K562 (cell line): ENCODE measurements around the gene GRIA2. TPM values are rescaled to one million over a fixed set of nuclear protein-coding genes. Genes with fewer than 3 reads are reported as not detected.

Source experiments
- ATAC-seq: fragments of 200-7000 bp; cut with Tn5 transposase; 3 replicates; pipeline ENCODE4 v1.9.1; 2020; ENCODE audit warnings: moderate library complexity
- BruUV-seq: library from RNA; stranded (reverse); fragments of 400-500 nt; replicated peaks from 2 replicates; lab custom pipeline; 2021; lab: Mats Ljungman, UMichigan
- CTCF ChIA-PET: fragments of 300-600 bp; formaldehyde crosslinking; extraction: SDS; loops from one replicate; lab custom pipeline; 2021; ENCODE audit warnings: low intra/inter-chr PET ratio; lab: Yijun Ruan, JAX
- POLR2A ChIA-PET: fragments of 300-600, 350-650 bp; sonication (Branson Sonifier 250); formaldehyde crosslinking; extraction: SDS; loops from one replicate; lab custom pipeline; 2021; ENCODE audit warnings: antibody characterized with exemption, inconsistent platforms; lab: Yijun Ruan, JAX
- DNase-seq, 4 experiments: peaks; one replicate each; pipeline versions ENCODE4 v3.0.0 to v3.0.0-alpha.2; 2011 to 2018; ENCODE audit warnings: low spot score in 3 of 4, mixed read lengths in 3 of 4; ENCODE audit errors: extremely low read depth in 1 of 4
- FAIRE-seq: peaks from 2 replicates; lab custom pipeline; 2011; peaks lifted over from hg19 to GRCh38; lab: Jason Lieb, UNC
- H2AFZ ChIP-seq: 2 replicates; pipeline ENCODE4 v1.6.0; 2011; ENCODE audit warnings: low read depth, low read length, control low read depth, inconsistent platforms
- H3K27ac ChIP-seq: fragments of 200-600 bp; 3 replicates; pipeline ENCODE4 v1.8.0; 2011; ENCODE audit warnings: low read depth, mild to moderate bottlenecking, control low read depth, inconsistent platforms, low read length, moderate library complexity, mixed read lengths; ENCODE audit errors: extremely low read depth
- H3K27me3 ChIP-seq, 2 experiments: fragments of 300-600 bp in 1 of 2; 2 replicates in 1 of 2; 3 replicates in 1 of 2; pipeline versions ENCODE4 v1.6.0 to v1.8.0; 2011; ENCODE audit warnings: inconsistent platforms in 2 of 2, low read length in 2 of 2, mild to moderate bottlenecking in 1 of 2, mixed read lengths in 1 of 2, moderate library complexity in 1 of 2; ENCODE audit not compliant: control insufficient read depth in 2 of 2, insufficient read depth in 2 of 2
- H3K36me3 ChIP-seq: fragments of 300-600 bp; 3 replicates; pipeline ENCODE4 v1.8.0; 2011; ENCODE audit warnings: mild to moderate bottlenecking, low read length, inconsistent platforms; ENCODE audit not compliant: control insufficient read depth, insufficient read depth
- H3K4me1 ChIP-seq, 2 experiments: fragments of 200-600 bp in 1 of 2; replicated peaks in 1 of 2; 2 replicates in 1 of 2; 3 replicates in 1 of 2; pipeline versions ENCODE4 v1.5.1 to v1.8.0; 2011; ENCODE audit warnings: inconsistent platforms in 2 of 2, low read length in 2 of 2, mild to moderate bottlenecking in 1 of 2, mixed read lengths in 1 of 2, moderate library complexity in 1 of 2; ENCODE audit not compliant: control insufficient read depth in 2 of 2, insufficient read depth in 2 of 2
- H3K4me2 ChIP-seq: 2 replicates; pipeline ENCODE4 v1.6.1; 2011; ENCODE audit warnings: low read length, control low read depth, inconsistent platforms, mixed read lengths; ENCODE audit not compliant: insufficient read depth
- H3K4me3 ChIP-seq: fragments of 200-600 bp; sonication (generic), shearing (Covaris generic); 2 replicates; pipeline ENCODE4 v1.5.1; 2016; ENCODE audit warnings: control low read depth, inconsistent platforms
- H3K79me2 ChIP-seq: fragments of 200-600 bp; 3 replicates; pipeline ENCODE4 v1.8.0; 2011; ENCODE audit warnings: low read length, inconsistent platforms; ENCODE audit not compliant: control insufficient read depth, insufficient read depth
- H3K9ac ChIP-seq, 2 experiments: 2 replicates each; pipeline versions ENCODE4 v1.6.0 to v1.6.1; 2011; ENCODE audit warnings: low read depth in 2 of 2, low read length in 2 of 2, control low read depth in 1 of 2, inconsistent platforms in 1 of 2, mild to moderate bottlenecking in 1 of 2, mixed read lengths in 1 of 2; ENCODE audit not compliant: insufficient read depth in 1 of 2
- H3K9me1 ChIP-seq: one replicate; pipeline ENCODE4 v1.6.0; 2011; ENCODE audit warnings: inconsistent platforms, mild to moderate bottlenecking, low read length, moderate library complexity; ENCODE audit not compliant: control insufficient read depth, insufficient read depth
- H3K9me3 ChIP-seq: replicated peaks from 2 replicates; pipeline ENCODE4 v1.5.1; 2011; ENCODE audit warnings: low read depth, low read length, inconsistent platforms; ENCODE audit not compliant: control insufficient read depth, insufficient read depth
- H4K20me1 ChIP-seq: replicated peaks from 2 replicates; pipeline ENCODE4 v1.6.1; 2011; ENCODE audit warnings: low read length, inconsistent platforms, mixed read lengths; ENCODE audit not compliant: control insufficient read depth, insufficient read depth
- ATF6 ChIP-seq: sonication (generic); formaldehyde crosslinking; IDR thresholded peaks from 2 replicates; pipeline ENCODE4 v1.4.0; 2020; ENCODE audit warnings: mild to moderate bottlenecking, missing genetic modification reagents
- HNRNPL ChIP-seq: fragments of 200-400 bp; formaldehyde crosslinking; IDR thresholded peaks from 2 replicates; pipeline ENCODE4 v1.6.1; 2017; ENCODE audit warnings: low read depth, mild to moderate bottlenecking, low read length
- MLX ChIP-seq, 2 experiments: fragments of 450-650 bp in 1 of 2; sonication (generic) in 1 of 2; formaldehyde crosslinking; conservative IDR thresholded peaks; 2 replicates each; pipeline versions ENCODE4 v1.4.0 to v1.8.1; 2020 to 2022; ENCODE audit warnings: mild to moderate bottlenecking in 1 of 2, missing genetic modification reagents in 1 of 2
- PBX2 ChIP-seq, 2 experiments: IDR thresholded peaks in 1 of 2; conservative IDR thresholded peaks in 1 of 2; 2 replicates each; pipeline ENCODE4 v1.6.1; 2016; ENCODE audit warnings: low read depth in 2 of 2, mild to moderate bottlenecking in 1 of 2, missing compliant biosample characterization in 1 of 2, missing genetic modification characterization in 1 of 2, moderate library complexity in 1 of 2
- POLR2AphosphoS2 ChIP-seq: IDR thresholded peaks from 2 replicates; pipeline ENCODE4 v1.6.1; 2012; ENCODE audit warnings: low read length, improper control_type of control experiment
- RBFOX2 ChIP-seq: fragments of 200-400 bp; formaldehyde crosslinking; IDR thresholded peaks from 2 replicates; pipeline ENCODE4 v1.6.1; 2017; ENCODE audit warnings: low read depth, mild to moderate bottlenecking, low read length, moderate library complexity
- ZBTB11 ChIP-seq, 3 experiments: fragments of 200-800 bp in 1 of 3; fragments of 250-450 bp in 1 of 3; fragments of 450-650 bp in 1 of 3; sonication (Bioruptor Pico) in 1 of 3; sonication (Bioruptor generic) in 1 of 3; formaldehyde crosslinking in 1 of 3; IDR thresholded peaks; 2 replicates each; pipeline versions ENCODE4 v1.6.1 to v1.8.0; 2016 to 2022; ENCODE audit warnings: mild to moderate bottlenecking in 2 of 3, missing genetic modification characterization in 2 of 3, missing compliant biosample characterization in 1 of 3, moderate library complexity in 1 of 3
- ZNF282 ChIP-seq: sonication (generic); formaldehyde crosslinking; IDR thresholded peaks from 2 replicates; pipeline ENCODE4 v1.8.1; 2023; ENCODE audit warnings: missing genetic modification reagents
- ZNF384 ChIP-seq: IDR thresholded peaks from 2 replicates; pipeline ENCODE4 v1.6.1; 2012; ENCODE audit warnings: low read depth, low read length, improper control_type of control experiment
- WGBS: fragments of 100-300 bp; shearing (Covaris generic); methylation state at CpG from one replicate; pipeline ENCODE4 v1.1.6; 2016; ENCODE audit warnings: low coverage, mixed read lengths; ENCODE audit not compliant: insufficient coverage; ENCODE audit errors: missing lambda C conversion rate; 5-methylcytosine and 5-hydroxymethylcytosine counted together
- in situ Hi-C: fragments of 300-500 bp; cut with MboI; formaldehyde crosslinking; loops from 4 replicates; pipeline ENCODE4 v1.15.0; 2018; ENCODE audit warnings: inconsistent platforms, mixed read lengths
- intact Hi-C: fragments of 100-400 bp; cut with micrococcal nuclease; formaldehyde crosslinking; loops from 2 replicates; pipeline ENCODE4 v1.14.2; 2022
- polyA plus RNA-seq, 8 experiments: library from polyadenylated mRNA; depleted of rRNA in 4 of 8; stranded (reverse) in 5 of 8; unstranded in 3 of 8; fragments of >200 nt; fragmentation: Nextera tagmentation in 2 of 8; fragmentation: Illumina TruSeq in 1 of 8; extraction: Ambion mirVana in 2 of 8; extraction: Trizol in 1 of 8; gene quantifications; 2 replicates each; pipeline versions ENCODE4 v1.2.1 to v1.2.3, GENCODE V29; 2011 to 2014; ENCODE audit warnings: inconsistent platforms in 1 of 8, missing spikeins in 1 of 8
- total RNA-seq, 7 experiments: library from RNA; depleted of rRNA in 6 of 7; stranded (reverse); fragments of >200 nt in 6 of 7; fragmentation: Illumina TruSeq in 2 of 7; extraction: Trizol in 2 of 7; gene quantifications; 2 replicates each; pipeline versions ENCODE4 v1.2.1 to v1.2.3, GENCODE V29; 2011 to 2021; ENCODE audit warnings: low replicate concordance in 1 of 7

GRIA2 gene
- total and polyA plus RNA-seq, 9 of the 15 experiments (the other 6 are each of a cell fraction or from before 2014, with no cell fraction given) = 0.07 TPM; not detected in 8

GRCh38 chr4:157304769-157305168 is 84.2 kb downstream of the GRIA2 start (continued):
- TF ChIP-seq MLX (CRISPR knock-in tag; conservative IDR thresholded peaks at IDR 0.05) = no peak
- no peak for TF ChIP-seq PBX2 (CRISPR knock-in tag; IDR thresholded peaks at IDR 0.05; ENCODE audit: low read depth)
- TF ChIP-seq PBX2 (tag; conservative IDR thresholded peaks at IDR 0.05; ENCODE audit: low read depth) = no peak
- no peak for TF ChIP-seq ZNF384

GRCh38 chr4:157312702-157313101 is 92.2 kb downstream of the GRIA2 start:
- Histone ChIP-seq H3K79me2 (no peaks in the 10 kb centered on the region), H3K4me1 (no peaks in the 10 kb centered on the region), H3K9me3 (no peaks in the 10 kb centered on the region), H3K9ac (no peak overlapping the region), H3K36me3 (no peaks in the 10 kb centered on the region), H3K27me3 (no peaks in the 10 kb centered on the region), H3K4me3 (no peak overlapping the region), H2AFZ (no peak overlapping the region), H3K9me1 (no peaks in the 10 kb centered on the region), H3K4me2 (no peak overlapping the region), H3K27ac (no peak overlapping the region), H4K20me1 (no peaks in the 10 kb centered on the region)
- ATAC-seq = no peak
- FAIRE-seq = no peak
- DNase-seq = no peak
- in situ Hi-C loops (no loop called here), intact Hi-C loops (no loop called here)
- ChIA-PET CTCF (no interaction called here), POLR2A (no interaction called here)
- BruUV-seq = no TSS peak
- WGBS = 0% methylated on average over 5 of the region's 5 CpGs
- no peak for TF ChIP-seq HNRNPL
- no peak for TF ChIP-seq ZBTB11 (CRISPR knock-in tag; IDR thresholded peaks at IDR 0.05)
- no peak for TF ChIP-seq POLR2AphosphoS2
- no peak for TF ChIP-seq ATF6 (CRISPR knock-in tag)
- no peak for TF ChIP-seq RBFOX2
- no peak for TF ChIP-seq ZNF282 (CRISPR knock-in tag)
